Fibroblast of the aortic adventitia (primary cell): ENCODE results near the gene HS3ST4. TPM values are rescaled to one million over a fixed set of nuclear protein-coding genes. Genes with fewer than 3 reads are reported as not detected.
"Not testable (repeated sequence)": the region's sequence is repeated elsewhere in the genome, so short reads cannot be mapped to it uniquely, and the experiment has no call there.

Experiments
- DNase-seq: peaks from one replicate; pipeline ENCODE4 v3.0.0-alpha.2; 2010; ENCODE audit warnings: low read depth
- H3K4me3 ChIP-seq: 2 replicates; pipeline ENCODE4 v1.5.1; 2011; ENCODE audit warnings: low read depth, mild to moderate bottlenecking, control low read depth, low read length, moderate library complexity
- CTCF ChIP-seq: IDR thresholded peaks from 2 replicates; pipeline ENCODE4 v1.5.1; 2011; ENCODE audit warnings: mild to moderate bottlenecking, low read length, control low read depth, inconsistent platforms; ENCODE audit not compliant: insufficient read depth
- total RNA-seq: library from RNA; depleted of rRNA; stranded (reverse); fragments of >200 nt; gene quantifications from 2 replicates; pipeline ENCODE4 v1.2.3, GENCODE V29; 2012; ENCODE audit warnings: low replicate concordance

The HS3ST4 gene
- total RNA-seq, 1 donor: not detected

GRCh38 chr16:26019381-26020242 lies 327.9 kb downstream of the HS3ST4 start:
- H3K4me3 ChIP-seq: no peak overlapping the region
- no peak for TF ChIP-seq CTCF
- no peak for DNase-seq

GRCh38 chr16:26026709-26027450 lies 335.1 kb downstream of the HS3ST4 start:
- H3K4me3 ChIP-seq: no peak overlapping the region
- TF ChIP-seq CTCF: no peak
- DNase-seq: no peak

GRCh38 chr16:26031286-26031685 lies 339.5 kb downstream of the HS3ST4 start:
- TF ChIP-seq CTCF: no peak

GRCh38 chr16:26032661-26033060 lies 340.9 kb downstream of the HS3ST4 start:
- not testable (repeated sequence) for H3K4me3 ChIP-seq, DNase-seq

More at GRCh38 chr16:26031286-26031685, 339.5 kb downstream of the HS3ST4 start:
- H3K4me3 ChIP-seq: no peak overlapping the region
- no peak for DNase-seq

- TF ChIP-seq CTCF: no peak
- no peak for DNase-seq
- H3K4me3 ChIP-seq: no peak overlapping the region
Measured at GRCh38 chr16:26041952-26042668, 350.4 kb downstream of the HS3ST4 start.

- TF ChIP-seq CTCF: no peak
- no peak overlapping the region for H3K4me3 ChIP-seq
- DNase-seq: no peak
Measured at GRCh38 chr16:26050472-26050871, 358.7 kb downstream of the HS3ST4 start.

- no peak for TF ChIP-seq CTCF
- H3K4me3 ChIP-seq: no peak overlapping the region
- DNase-seq: no peak
Measured at GRCh38 chr16:26051063-26051462, 359.3 kb downstream of the HS3ST4 start.
